Activated T-cell treated with anti-CD3 and anti-CD28 coated beads for 1 hour (primary cell): ENCODE results near the gene TMC1.
"Not testable (repeated sequence)": the region's sequence is repeated elsewhere in the genome, so short reads cannot be mapped to it uniquely, and the experiment has no call there.

Experiments used
- DNase-seq: peaks from one replicate; pipeline ENCODE4 v3.0.0-alpha.2; 2020; ENCODE audit warnings: low read depth

TMC1 gene

GRCh38 chr9:72826996-72827949 is 305.9 kb downstream of the TMC1 start:
- no peak for DNase-seq

- DNase-seq = no peak
Observed at GRCh38 chr9:72827950-72828731, 306.7 kb downstream of the TMC1 start.

GRCh38 chr9:72834994-72835393 is 313.6 kb downstream of the TMC1 start:
- DNase-seq = no peak

- DNase-seq = no peak
Observed at GRCh38 chr9:72836790-72837189, 315.4 kb downstream of the TMC1 start.

DNA sequence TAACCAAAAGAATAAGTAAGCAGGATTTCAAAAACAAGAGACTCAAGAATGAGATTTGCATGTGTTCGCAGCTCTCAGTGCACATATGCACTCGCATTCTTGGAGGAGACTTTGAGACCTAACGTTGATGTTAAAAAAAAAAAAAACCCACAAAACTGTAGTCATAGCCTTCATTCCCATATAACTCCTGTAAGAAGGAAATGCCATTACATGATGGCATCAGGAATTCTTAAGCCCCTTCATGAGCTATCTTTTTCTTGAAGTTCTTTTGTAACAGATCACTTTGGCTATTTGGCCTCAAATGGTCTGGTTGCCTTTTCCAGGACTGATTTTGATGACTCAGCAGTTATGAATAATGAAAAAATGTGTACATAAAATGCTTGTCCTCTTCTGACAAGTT is 317.7 kb downstream of the TMC1 start:
- no peak for DNase-seq

DNA sequence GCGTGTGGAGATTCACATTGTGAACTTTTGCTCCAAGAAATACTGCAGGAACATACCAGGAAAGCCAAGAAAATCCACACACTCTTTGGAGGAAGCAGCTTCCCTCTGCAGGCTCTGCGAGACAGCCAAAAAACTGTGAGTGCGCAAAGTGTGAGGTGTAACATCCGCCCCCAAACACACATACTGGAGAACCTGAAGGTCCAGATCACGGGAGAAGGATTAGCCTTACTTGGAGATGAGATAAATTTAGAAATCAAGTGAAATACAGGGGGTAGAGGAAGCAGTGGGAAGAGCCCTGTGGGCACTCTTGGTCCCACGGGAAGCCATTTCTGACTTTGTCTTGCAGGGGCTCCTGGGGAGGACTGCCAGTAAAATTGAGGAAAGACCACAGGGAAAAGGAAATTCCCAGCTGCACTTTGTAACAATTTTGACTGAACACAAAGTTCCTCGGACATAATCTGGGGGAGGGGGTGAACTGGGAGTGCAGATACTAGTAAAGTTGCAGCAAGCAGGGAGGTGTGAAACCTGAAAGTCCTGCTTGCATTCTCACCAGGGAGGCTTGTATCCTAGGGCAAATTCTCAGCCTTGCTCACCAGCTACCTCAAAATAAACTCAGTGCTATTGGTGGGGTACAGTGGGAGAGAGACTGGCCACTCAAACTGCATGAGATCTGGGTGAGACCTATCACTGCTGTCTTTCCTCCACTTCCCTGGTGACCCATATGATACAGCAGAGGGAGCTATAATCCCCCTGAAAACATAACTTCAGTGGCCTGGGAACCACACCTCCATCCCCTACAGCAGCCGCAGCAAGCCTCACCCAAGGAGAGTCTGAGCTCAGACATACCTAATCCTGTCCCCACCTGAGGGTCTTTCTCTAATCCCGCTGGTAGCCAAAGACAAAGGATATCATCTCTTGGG is 322.4 kb downstream of the TMC1 start:
- DNase-seq = no peak

DNA sequence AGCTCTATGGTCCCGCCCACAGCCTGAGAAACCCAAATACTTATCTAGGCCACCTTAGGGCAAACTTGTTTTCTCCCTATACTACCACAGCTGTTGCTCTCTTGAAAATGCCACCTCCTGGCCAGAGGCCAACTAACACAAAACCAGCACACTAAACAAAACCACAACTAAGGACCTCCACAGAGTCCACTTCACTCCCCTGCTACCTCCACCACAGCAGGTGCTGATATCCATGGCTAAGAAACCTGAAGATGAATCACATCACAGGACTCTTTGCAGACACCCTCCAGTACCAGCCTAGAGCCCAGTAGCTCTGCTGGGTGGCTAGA is 323.0 kb downstream of the TMC1 start:
- no peak for DNase-seq

DNA sequence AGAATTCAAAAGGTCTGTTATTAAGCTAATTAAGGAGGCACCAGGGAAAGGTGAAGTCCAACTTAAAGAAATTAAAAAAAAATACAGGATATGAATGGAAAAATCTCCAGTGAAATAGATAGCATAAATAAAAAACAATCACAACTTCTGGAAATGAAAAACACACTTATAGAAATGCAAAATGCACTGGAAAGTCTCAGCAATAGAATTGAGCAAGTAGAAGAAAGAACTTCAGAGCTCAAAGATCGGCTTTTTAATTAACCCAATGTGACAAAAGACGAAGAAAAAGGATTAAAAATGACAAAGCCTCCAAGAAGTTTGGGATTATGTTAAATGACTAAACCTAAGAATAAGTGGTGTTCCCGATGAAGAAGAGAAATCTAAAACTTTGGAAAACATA is 323.6 kb downstream of the TMC1 start:
- not testable (repeated sequence) for DNase-seq

- not testable (repeated sequence) for DNase-seq
Observed at GRCh38 chr9:72850209-72850608, 328.8 kb downstream of the TMC1 start.

GRCh38 chr9:72855321-72855720 is 333.9 kb downstream of the TMC1 start:
- DNase-seq = no peak

DNA sequence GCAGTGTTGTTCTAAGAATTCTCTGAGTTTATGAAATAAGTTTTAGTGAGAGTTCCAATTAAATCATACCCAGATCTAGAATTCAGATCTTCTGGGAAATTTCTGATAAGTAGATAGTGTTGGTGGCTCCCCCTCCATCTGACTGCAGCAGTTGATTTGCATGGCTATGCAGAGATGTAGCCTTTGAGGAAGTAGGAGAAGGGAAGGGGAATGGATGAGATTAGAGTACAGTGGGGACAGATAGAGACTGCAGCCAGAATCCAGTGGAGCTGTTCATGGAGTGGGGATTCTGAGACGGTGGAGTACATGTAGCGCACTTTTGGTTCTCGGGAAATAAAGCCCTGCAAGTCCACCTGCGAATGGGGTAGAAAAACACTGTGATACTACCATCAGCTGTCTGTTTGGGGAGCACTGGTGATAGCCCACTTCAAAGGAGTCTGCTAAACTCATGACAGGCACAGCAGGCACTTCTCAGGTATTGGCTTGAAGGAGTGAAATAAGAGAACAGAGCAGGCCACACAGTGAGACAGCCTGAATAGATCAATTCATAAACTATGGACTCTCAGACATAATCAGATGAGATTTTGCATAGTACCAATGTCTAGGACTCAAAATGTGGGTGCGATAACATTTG is 334.6 kb downstream of the TMC1 start:
- no peak for DNase-seq

DNA sequence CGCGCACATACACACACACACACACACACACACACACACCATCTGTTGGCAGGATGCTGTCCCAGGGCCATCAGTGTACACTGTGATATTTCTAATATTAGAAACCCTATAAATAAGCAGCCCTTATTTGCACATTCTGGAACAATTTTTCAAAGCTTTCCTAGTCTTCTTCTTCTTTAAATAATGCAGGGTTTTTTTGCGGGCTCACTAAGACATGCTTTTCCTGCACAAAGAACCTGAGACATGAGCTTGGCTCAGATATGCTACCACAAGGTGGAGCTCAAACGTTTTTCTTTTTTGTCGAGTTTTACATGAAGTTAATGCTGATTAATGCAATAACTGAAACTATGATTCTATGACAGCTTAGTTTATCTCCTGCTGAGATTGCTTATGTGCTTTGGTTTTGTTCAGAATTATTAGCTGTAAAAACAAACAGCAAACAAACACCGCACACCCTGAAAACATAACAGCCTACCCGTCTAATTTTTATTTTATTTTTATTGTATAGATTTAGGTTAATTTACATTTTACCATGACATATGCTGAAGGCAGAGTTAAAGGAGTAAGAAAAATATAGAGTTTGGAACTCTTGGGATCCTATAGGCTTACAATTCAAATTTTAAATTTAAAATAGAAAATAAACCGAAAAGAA is 335.7 kb downstream of the TMC1 start:
- DNase-seq = no peak

DNA sequence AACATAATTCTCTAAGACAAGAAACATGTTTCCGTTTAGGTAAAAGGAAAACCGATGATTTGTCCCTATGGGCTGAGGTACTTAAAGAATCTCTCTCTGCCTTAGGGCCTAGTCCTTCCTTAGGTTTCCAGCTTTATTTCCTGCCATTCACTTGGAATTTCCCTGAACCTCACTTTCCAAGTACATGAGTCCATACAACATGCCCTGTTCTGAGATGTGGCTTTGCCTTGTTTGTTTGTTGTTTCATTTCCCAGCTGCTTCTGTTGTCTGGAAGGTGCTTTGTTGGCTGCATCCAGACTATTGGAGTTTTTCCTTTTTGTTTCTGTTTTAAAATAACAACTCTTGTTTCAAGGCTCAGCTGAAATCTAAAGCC is 336.2 kb downstream of the TMC1 start:
- DNase-seq = no peak

DNA sequence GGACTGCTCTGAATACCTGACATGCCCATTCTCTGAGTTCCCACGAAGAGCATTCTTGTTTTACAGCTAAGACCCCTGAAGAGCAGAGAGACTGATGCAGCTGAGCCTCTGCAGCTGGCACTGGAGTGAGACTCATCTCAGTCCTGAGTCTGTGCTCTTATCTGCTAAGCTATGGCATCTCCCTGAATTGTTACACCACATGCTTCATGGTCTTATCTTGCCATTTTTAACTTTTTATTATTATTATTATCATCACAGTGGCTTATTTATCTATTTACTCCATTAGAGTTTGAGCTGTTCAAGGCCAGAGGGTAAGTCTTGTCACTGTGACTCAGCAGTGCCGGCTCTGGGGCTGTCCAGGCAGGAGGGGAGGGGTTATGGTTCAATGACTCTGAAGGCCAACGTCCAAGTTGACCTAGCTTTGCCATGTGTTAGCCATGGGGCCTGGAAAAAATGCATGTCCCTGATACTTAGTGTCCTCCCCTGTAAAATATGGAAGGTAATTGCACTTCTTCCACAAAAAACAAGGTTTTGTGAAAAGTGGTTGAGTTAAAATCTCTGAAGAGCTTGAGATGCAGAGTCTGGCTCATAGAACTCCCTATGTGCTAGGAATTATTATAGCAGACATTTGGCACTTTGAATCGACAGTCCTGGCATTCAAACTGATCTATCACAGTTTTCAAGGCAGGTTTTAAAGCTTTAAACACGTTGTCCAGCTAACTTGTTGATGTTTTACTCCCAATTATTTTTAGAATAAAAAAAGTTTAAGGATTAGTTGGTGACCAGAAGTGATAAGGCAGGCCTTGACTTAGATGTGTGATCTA is 336.9 kb downstream of the TMC1 start:
- no peak for DNase-seq

DNA sequence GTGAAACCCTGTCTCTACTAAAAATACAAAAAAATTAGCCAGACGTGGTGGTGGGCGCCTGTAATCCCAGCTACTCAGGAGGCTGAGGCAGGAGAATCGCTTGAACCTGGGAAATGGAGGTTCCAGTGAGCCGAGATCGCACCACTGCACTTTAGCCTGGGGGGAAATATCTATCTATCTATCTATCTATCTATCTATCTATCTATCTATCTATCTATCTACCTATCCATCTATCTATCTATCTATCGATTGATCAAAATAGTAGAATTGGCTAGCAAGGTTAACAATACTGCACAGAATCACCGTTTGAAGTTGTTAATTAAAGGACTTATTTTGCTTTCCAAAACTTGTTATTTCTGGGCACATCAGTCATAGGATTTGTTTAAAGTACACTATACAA is 341.4 kb downstream of the TMC1 start:
- not testable (repeated sequence) for DNase-seq

GRCh38 chr9:72863456-72864094 is 342.2 kb downstream of the TMC1 start:
- no peak for DNase-seq

DNA sequence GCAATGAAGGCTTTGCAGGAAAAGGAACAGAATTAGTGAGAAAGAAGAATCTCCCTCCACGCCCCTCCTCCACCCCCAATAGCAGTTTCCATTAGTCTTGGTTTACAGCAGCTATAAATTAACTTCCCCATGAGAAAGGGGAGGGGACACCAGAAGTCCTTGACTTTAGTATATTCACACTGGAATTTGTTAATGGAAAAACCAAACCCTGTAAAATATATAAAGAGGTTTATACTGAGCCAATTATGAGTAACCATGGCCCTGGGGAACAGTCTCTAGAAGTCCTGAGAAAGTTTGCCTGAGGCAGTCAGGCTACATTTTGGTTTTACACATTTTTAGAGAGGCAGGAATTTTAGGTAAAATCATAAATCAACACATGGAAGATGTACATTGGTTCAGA is 342.9 kb downstream of the TMC1 start:
- DNase-seq = no peak

DNA sequence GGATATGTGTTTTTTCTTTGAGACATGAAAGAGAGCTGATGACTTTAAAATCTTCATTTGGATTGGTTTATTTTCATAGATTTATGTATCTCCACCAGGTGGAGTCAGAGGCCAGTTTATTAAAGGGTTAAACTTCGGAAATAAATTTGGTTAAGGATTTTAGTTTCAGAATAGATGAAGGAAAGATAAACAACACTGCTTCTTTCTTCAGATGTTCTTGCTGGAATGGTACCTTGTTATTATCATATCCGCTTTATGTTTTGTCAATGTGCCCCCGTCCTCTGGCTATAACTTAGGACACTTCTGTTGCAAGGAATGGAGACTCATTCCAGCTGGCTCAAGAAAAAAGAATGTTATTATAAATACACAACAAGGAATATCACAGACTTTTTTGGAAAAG is 350.3 kb downstream of the TMC1 start:
- DNase-seq = no peak

DNA sequence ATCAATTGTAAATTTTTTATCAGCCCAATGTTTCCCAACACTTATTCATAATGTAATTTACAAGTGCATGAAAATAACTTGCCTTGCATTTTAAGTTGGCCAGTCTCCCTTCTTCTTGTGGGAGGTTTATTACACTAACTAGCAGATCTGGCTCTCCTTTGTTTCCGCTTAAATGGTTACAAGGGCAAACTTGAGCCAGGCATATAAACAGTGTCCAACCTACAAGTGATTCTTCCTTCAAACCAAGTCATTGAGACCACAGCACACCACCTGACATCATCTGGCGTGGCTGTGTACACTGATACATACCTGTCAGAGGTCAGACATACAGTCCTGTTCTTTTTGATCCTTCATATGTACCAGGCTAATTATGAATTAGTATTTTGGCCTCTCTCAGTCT is 351.3 kb downstream of the TMC1 start:
- no peak for DNase-seq

DNA sequence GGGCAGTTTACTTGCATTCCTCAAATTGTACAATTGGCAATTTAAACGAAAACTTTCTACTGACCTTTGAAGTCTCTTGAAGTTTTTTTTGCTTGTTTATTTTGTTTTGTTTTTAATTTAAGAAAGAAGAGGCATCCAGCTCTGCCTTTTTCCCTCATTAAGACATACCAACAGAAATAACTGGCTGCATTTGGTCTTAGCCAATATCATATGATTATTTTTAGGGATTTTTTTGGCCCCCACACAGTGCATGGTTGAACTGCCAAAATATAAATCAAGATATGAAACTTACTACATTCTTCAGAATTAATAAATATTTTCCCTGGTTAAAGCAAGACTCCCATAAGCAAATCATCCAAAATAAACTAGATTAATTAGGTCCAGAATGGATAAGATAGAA is 352.0 kb downstream of the TMC1 start:
- DNase-seq = no peak
